MM.1S (cell line): ENCODE measurements around the gene ARHGEF18.
A peak's percentile ranks its signal among the peaks of the same experiment; 100 is the strongest.

Experiments used
- DNase-seq: peaks from one replicate; pipeline ENCODE4 v3.0.0-alpha.2; 2015
- H2AFZ ChIP-seq: fragments of 300-600 bp; sonication (generic); 2 replicates; pipeline ENCODE4 v1.6.0; 2016; ENCODE audit warnings: antibody characterized with exemption, low read length
- H3F3A ChIP-seq: fragments of 300-600 bp; sonication (generic); 2 replicates; pipeline ENCODE4 v1.6.1; 2016; ENCODE audit warnings: mild to moderate bottlenecking, antibody characterized with exemption, low read length, moderate library complexity, mixed read lengths; ENCODE audit not compliant: insufficient read depth
- H3K27ac ChIP-seq: fragments of 300-600 bp; sonication (generic); 2 replicates; pipeline ENCODE4 v1.5.1; 2016; ENCODE audit warnings: mild to moderate bottlenecking, low read length
- H3K27me3 ChIP-seq: fragments of 300-600 bp; sonication (generic); replicated peaks from 2 replicates; pipeline ENCODE4 v1.6.0; 2016; ENCODE audit warnings: low read length; ENCODE audit not compliant: insufficient read depth
- H3K36me3 ChIP-seq: fragments of 300-600 bp; sonication (generic); replicated peaks from 2 replicates; pipeline ENCODE4 v1.6.1; 2016; ENCODE audit warnings: mild to moderate bottlenecking, low read length, mixed read lengths; ENCODE audit not compliant: insufficient read depth
- H3K4me1 ChIP-seq: fragments of 300-600 bp; sonication (generic); 2 replicates; pipeline ENCODE4 v1.6.1; 2016; ENCODE audit warnings: low read length, mixed read lengths
- H3K4me2 ChIP-seq: fragments of 300-600 bp; sonication (generic); 2 replicates; pipeline ENCODE4 v1.6.0; 2016; ENCODE audit warnings: low read depth, low read length
- H3K4me3 ChIP-seq: fragments of 300-600 bp; sonication (generic); 2 replicates; pipeline ENCODE4 v1.5.1; 2016; ENCODE audit warnings: low read length, mixed read lengths
- H3K79me2 ChIP-seq: fragments of 300-600 bp; sonication (generic); 2 replicates; pipeline ENCODE4 v1.6.1; 2016; ENCODE audit warnings: mixed run types, low read length, mixed read lengths
- H3K9ac ChIP-seq: fragments of 300-600 bp; sonication (generic); 2 replicates; pipeline ENCODE4 v1.6.1; 2016; ENCODE audit warnings: low read length, mixed read lengths
- H3K9me2 ChIP-seq: fragments of 300-600 bp; sonication (generic); replicated peaks from 2 replicates; pipeline ENCODE4 v1.6.1; 2016; ENCODE audit warnings: mild to moderate bottlenecking, low read length, mixed read lengths; ENCODE audit not compliant: insufficient read depth
- H3K9me3 ChIP-seq: fragments of 300-600 bp; sonication (generic); replicated peaks from 2 replicates; pipeline ENCODE4 v1.6.1; 2016; ENCODE audit warnings: mild to moderate bottlenecking, low read length, mixed read lengths; ENCODE audit not compliant: insufficient read depth
- H4K20me1 ChIP-seq: fragments of 300-600 bp; sonication (generic); 2 replicates; pipeline ENCODE4 v1.6.1; 2016; ENCODE audit warnings: mild to moderate bottlenecking, low read length, moderate library complexity, mixed read lengths; ENCODE audit not compliant: insufficient read depth
- EZH2 ChIP-seq: fragments of 300-600 bp; sonication (generic); optimal IDR thresholded peaks from 2 replicates; pipeline ENCODE3; 2017; ENCODE audit warnings: low read depth, mild to moderate bottlenecking, antibody characterized with exemption, low read length, mixed read lengths
- EZH2phosphoT487 ChIP-seq: fragments of 300-600 bp; sonication (generic); IDR thresholded peaks from 2 replicates; pipeline ENCODE4 v1.6.1; 2018; ENCODE audit warnings: antibody characterized with exemption, low read length
- TF ChIP-seq, protein P1 (sequence below): fragments of 300-600 bp; sonication (generic); IDR thresholded peaks from 2 replicates; pipeline ENCODE4 v1.5.1; 2016; ENCODE audit warnings: antibody characterized with exemption, low read length, mixed read lengths

Gene ARHGEF18

DNA sequence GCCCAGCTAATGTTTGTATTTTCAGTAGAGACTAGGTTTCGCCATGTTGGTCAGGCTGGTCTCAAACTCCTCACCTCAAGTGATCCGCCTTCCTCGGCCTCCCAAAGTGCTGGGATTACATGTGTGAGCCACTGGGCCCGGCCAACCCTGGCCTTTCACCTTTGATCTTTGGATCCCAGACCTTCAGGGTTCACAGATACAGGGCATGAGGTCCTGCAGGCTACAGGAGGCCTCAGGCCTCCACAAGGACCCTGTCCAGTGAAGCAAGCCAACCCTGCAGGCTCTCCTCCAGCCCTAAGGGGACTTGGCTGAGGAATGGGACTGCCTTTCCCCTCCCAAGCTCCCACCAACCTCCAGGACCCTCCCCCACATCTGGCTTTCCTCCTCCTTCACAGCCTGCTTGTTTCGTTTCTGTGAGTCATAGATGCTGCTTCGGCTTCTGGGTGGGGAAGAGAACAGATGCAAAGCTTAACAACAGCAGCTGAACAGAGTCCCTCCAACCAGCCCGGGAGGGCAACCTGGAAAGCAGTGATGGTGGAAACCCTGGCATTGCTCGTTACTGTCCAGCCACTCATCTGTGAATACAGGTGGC is 11.8 kb downstream of the ARHGEF18 start:
- no peak overlapping the region for H3K4me3 ChIP-seq
- H3K9me2 ChIP-seq: no peaks in the 10 kb centered on the region
- TF ChIP-seq, protein P1, sequence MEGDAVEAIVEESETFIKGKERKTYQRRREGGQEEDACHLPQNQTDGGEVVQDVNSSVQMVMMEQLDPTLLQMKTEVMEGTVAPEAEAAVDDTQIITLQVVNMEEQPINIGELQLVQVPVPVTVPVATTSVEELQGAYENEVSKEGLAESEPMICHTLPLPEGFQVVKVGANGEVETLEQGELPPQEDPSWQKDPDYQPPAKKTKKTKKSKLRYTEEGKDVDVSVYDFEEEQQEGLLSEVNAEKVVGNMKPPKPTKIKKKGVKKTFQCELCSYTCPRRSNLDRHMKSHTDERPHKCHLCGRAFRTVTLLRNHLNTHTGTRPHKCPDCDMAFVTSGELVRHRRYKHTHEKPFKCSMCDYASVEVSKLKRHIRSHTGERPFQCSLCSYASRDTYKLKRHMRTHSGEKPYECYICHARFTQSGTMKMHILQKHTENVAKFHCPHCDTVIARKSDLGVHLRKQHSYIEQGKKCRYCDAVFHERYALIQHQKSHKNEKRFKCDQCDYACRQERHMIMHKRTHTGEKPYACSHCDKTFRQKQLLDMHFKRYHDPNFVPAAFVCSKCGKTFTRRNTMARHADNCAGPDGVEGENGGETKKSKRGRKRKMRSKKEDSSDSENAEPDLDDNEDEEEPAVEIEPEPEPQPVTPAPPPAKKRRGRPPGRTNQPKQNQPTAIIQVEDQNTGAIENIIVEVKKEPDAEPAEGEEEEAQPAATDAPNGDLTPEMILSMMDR: no peak
- TF ChIP-seq EZH2: no peak
- TF ChIP-seq EZH2phosphoT487: no peak
- H3K4me2 ChIP-seq: peak overlapping the region; percentile 13; the same call in 1 of the 2 replicates
- peaks cover 51% of the 10 kb centered on the region for H3K27me3 ChIP-seq
- no peak overlapping the region for H3K9ac ChIP-seq
- no peaks in the 10 kb centered on the region for H3K9me3 ChIP-seq
- H3K4me1 ChIP-seq: peaks cover 7% of the 10 kb centered on the region; the same call in 1 of the 2 replicates
- H3K27ac ChIP-seq: no peak overlapping the region
- no peaks in the 10 kb centered on the region for H4K20me1 ChIP-seq
- no peak for DNase-seq
- H2AFZ ChIP-seq: peak overlapping the region; percentile 9
- H3F3A ChIP-seq: no peaks in the 10 kb centered on the region
- no peaks in the 10 kb centered on the region for H3K79me2 ChIP-seq
- no peaks in the 10 kb centered on the region for H3K36me3 ChIP-seq

DNA sequence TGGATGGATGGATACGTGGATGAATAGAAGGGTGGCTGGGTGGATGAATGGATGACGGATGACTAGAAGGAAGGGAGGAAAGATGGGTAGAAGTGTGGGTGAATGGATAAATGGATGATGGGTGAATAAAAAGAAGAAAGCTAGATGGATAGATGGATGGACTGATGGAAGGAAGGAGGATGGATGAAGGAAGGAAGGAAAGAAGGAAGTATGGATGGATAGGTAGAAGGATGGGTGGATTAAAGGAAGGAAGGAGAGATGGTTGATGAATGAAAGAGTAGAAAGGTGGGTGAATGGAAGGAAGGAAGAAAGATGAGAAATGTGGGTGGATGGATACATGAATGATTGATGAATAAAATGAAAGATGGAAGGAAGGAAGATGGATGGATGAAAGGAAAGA is 14.5 kb downstream of the ARHGEF18 start:
- H3K27ac ChIP-seq: no peak overlapping the region
- no peaks in the 10 kb centered on the region for H3K36me3 ChIP-seq
- TF ChIP-seq EZH2 (no peak), EZH2phosphoT487 (no peak)
- no peaks in the 10 kb centered on the region for H4K20me1 ChIP-seq
- H3K4me3 ChIP-seq: no peak overlapping the region
- H2AFZ ChIP-seq: no peak overlapping the region
- peaks cover 7% of the 10 kb centered on the region; the same call in 1 of the 2 replicates for H3K4me1 ChIP-seq
- H3F3A ChIP-seq: no peaks in the 10 kb centered on the region
- H3K27me3 ChIP-seq: peaks cover 44% of the 10 kb centered on the region
- H3K9ac ChIP-seq: no peak overlapping the region
- H3K4me2 ChIP-seq: no peak overlapping the region
- H3K79me2 ChIP-seq: no peaks in the 10 kb centered on the region
- no peaks in the 10 kb centered on the region for H3K9me3 ChIP-seq
- no peak for DNase-seq
- H3K9me2 ChIP-seq: no peaks in the 10 kb centered on the region

DNA sequence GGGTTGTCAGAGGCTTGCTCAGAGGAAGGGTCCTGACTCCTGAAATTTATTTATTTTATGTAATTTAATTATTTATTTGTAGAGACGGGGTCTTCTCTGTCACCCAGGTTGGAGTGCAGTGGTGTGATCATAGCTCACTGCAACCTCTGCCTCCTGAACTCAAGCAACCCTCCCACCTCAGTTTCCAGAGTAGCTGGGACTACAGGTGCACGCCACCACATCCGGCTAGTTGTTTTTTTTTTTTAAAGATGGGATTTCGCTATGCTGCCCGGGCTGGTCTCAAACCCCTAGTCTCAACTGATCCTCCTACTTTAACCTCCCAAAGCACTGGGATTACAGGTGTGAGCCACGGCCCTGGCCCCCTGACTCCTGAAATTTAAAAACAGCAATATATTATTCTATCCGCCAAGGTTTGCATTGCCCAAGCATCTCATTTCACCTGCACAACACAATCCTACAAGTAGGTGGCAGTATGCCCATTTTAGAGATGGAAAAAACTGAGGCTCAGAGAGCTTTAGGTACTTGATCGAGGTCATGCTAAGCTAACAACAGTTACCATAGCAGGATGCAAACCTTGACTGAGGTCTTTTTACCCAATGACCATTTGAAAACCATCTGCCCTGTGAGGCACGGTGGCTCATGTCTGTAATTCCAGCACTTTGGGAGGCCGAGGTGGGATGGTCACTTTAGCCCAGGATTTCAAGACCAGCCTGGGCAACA is 18.1 kb downstream of the ARHGEF18 start:
- Histone ChIP-seq H3K4me2 (no peak overlapping the region), H4K20me1 (no peaks in the 10 kb centered on the region)

More for the DNA sequence above, 18.1 kb downstream of the ARHGEF18 start:
- Histone ChIP-seq H3K4me1 (no peaks in the 10 kb centered on the region), H3K27me3 (peaks cover 77% of the 10 kb centered on the region), H3K9me2 (no peaks in the 10 kb centered on the region), H2AFZ (no peak overlapping the region), H3K9me3 (no peaks in the 10 kb centered on the region), H3K27ac (no peak overlapping the region), H3K9ac (no peak overlapping the region), H3K79me2 (no peaks in the 10 kb centered on the region), H3K4me3 (no peak overlapping the region), H3F3A (no peaks in the 10 kb centered on the region), H3K36me3 (no peaks in the 10 kb centered on the region)
- TF ChIP-seq, protein P1: peak; percentile 83
- TF ChIP-seq EZH2 (no peak), EZH2phosphoT487 (no peak)
- peak; percentile 74 for DNase-seq
